HepG2 (cell line): Measurements from ENCODE around the gene GTSF1L. TPM values are rescaled to one million over a fixed set of nuclear protein-coding genes. Genes with fewer than 3 reads are reported as not detected.

ENCODE experiments used
- ATAC-seq: fragments of 200-7000 bp; cut with Tn5 transposase; 3 replicates; pipeline ENCODE4 v1.9.1; 2020; ENCODE audit warnings: mild to moderate bottlenecking, moderate library complexity
- BruUV-seq: library from RNA; stranded (reverse); fragments of 400-500 nt; replicated peaks from 2 replicates; lab custom pipeline; 2021; lab: Mats Ljungman, UMichigan
- CTCF ChIA-PET: fragments of 300-600 bp; formaldehyde crosslinking; extraction: SDS; loops from one replicate; lab custom pipeline; 2021; ENCODE audit warnings: low total read pairs, inconsistent platforms, low intra/inter-chr PET ratio; lab: Yijun Ruan, JAX
- POLR2A ChIA-PET: fragments of 350-600 bp; sonication (Branson Sonifier 250); formaldehyde crosslinking; loops from one replicate; lab custom pipeline; 2020; ENCODE audit warnings: antibody characterized with exemption, inconsistent platforms; lab: Yijun Ruan, JAX
- DNase-seq: peaks from one replicate; pipeline ENCODE4 v3.0.0-alpha.2; 2015; ENCODE audit warnings: low spot score
- FAIRE-seq: peaks from 3 replicates; lab custom pipeline; 2011; peaks lifted over from hg19 to GRCh38; lab: Jason Lieb, UNC
- H2AFZ ChIP-seq: one replicate; pipeline ENCODE4 v1.6.1; 2011; ENCODE audit warnings: low read length, inconsistent platforms
- H3K27ac ChIP-seq: fragments of 300-600 bp; 3 replicates; pipeline ENCODE4 v1.8.0; 2011; ENCODE audit warnings: mixed run types, mild to moderate bottlenecking, mixed read lengths, low read length, inconsistent platforms; ENCODE audit not compliant: insufficient read depth; ENCODE audit errors: extremely low read length
- H3K27me3 ChIP-seq, 2 experiments: fragments of 200-600 bp in 1 of 2; 2 replicates in 1 of 2; 3 replicates in 1 of 2; pipeline versions ENCODE4 v1.6.0 to v1.8.0; 2011; ENCODE audit warnings: low read length in 2 of 2, mild to moderate bottlenecking in 2 of 2, moderate library complexity in 2 of 2, inconsistent platforms in 1 of 2; ENCODE audit not compliant: insufficient read depth in 2 of 2, control insufficient read depth in 1 of 2
- H3K36me3 ChIP-seq, 2 experiments: fragments of 200-600 bp in 1 of 2; replicated peaks in 1 of 2; 2 replicates in 1 of 2; 3 replicates in 1 of 2; pipeline versions ENCODE4 v1.5.1 to v1.8.0; 2011; ENCODE audit warnings: low read length in 2 of 2, inconsistent platforms in 1 of 2; ENCODE audit not compliant: insufficient read depth in 2 of 2, control insufficient read depth in 1 of 2
- H3K4me1 ChIP-seq: 2 replicates; pipeline ENCODE4 v1.5.1; 2012; ENCODE audit warnings: low read length, inconsistent platforms; ENCODE audit not compliant: insufficient read depth
- H3K4me2 ChIP-seq: 2 replicates; pipeline ENCODE4 v1.6.0; 2011; ENCODE audit warnings: low read depth, low read length, inconsistent platforms
- H3K4me3 ChIP-seq, 3 experiments: fragments of 200-600 bp in 1 of 3; sonication (generic), shearing (Covaris generic) in 1 of 3; replicated peaks in 1 of 3; 2 replicates each; pipeline ENCODE4 v1.5.1; 2011 to 2016; ENCODE audit warnings: low read length in 3 of 3, inconsistent platforms in 2 of 3, low read depth in 2 of 3, mild to moderate bottlenecking in 2 of 3, control low read depth in 1 of 3, mixed read lengths in 1 of 3; ENCODE audit not compliant: insufficient read depth in 1 of 3
- H3K79me2 ChIP-seq: one replicate; pipeline ENCODE4 v1.6.1; 2011; ENCODE audit warnings: low read length, inconsistent platforms; ENCODE audit not compliant: insufficient read depth
- H3K9ac ChIP-seq: 2 replicates; pipeline ENCODE4 v1.6.0; 2011; ENCODE audit warnings: mild to moderate bottlenecking, low read depth, low read length, inconsistent platforms; ENCODE audit not compliant: insufficient read depth
- H3K9me3 ChIP-seq: 2 replicates; pipeline ENCODE4 v1.5.1; 2012; ENCODE audit warnings: mild to moderate bottlenecking, low read length
- H4K20me1 ChIP-seq: 2 replicates; pipeline ENCODE4 v1.6.0; 2011; ENCODE audit warnings: inconsistent platforms, mild to moderate bottlenecking, low read length, moderate library complexity; ENCODE audit not compliant: insufficient read depth
- SMYD3 ChIP-seq: sonication (generic); formaldehyde crosslinking; IDR thresholded peaks from 2 replicates; pipeline ENCODE4 v1.8.1; 2023; ENCODE audit warnings: mild to moderate bottlenecking, missing genetic modification reagents
- ZBTB33 ChIP-seq: sonication (generic); formaldehyde crosslinking; IDR thresholded peaks from 2 replicates; pipeline ENCODE4 v1.4.0; 2020; ENCODE audit warnings: missing genetic modification reagents
- ZNF234 ChIP-seq: sonication (generic); formaldehyde crosslinking; conservative IDR thresholded peaks from 2 replicates; pipeline ENCODE4 v1.5.1; 2020; ENCODE audit warnings: mild to moderate bottlenecking, missing genetic modification reagents
- WGBS: methylation state at CpG from one replicate; pipeline ENCODE4 v1.1.6; 2017; ENCODE audit warnings: low lambda C conversion rate; 5-methylcytosine and 5-hydroxymethylcytosine counted together
- in situ Hi-C: cut with HindIII; loops from 2 replicates; pipeline ENCODE4 v1.10.0; 2017; ENCODE audit warnings: low pct_unique_long_range_greater_than_20kb; ENCODE audit not compliant: extremely low pct_ligation_motif_present
- intact Hi-C: fragments of 100-400 bp; cut with micrococcal nuclease; formaldehyde crosslinking; loops from one replicate; pipeline ENCODE4 v1.10.0; 2022; ENCODE audit not compliant: unreplicated experiment
- polyA plus RNA-seq, 8 experiments: library from polyadenylated mRNA; depleted of rRNA in 3 of 8; stranded (reverse) in 7 of 8; unstranded in 1 of 8; fragments of >200 nt; fragmentation: Illumina TruSeq in 4 of 8; extraction: Trizol in 4 of 8; gene quantifications; 2 replicates each; pipeline versions ENCODE4 v1.2.1 to v1.2.3, GENCODE V29; 2011 to 2016; ENCODE audit warnings: low read depth in 4 of 8, missing spikeins in 1 of 8, mixed read lengths in 1 of 8; ENCODE audit not compliant: insufficient read depth in 1 of 8
- total RNA-seq, 5 experiments: library from RNA; depleted of rRNA; stranded (reverse); fragments of >200 nt; fragmentation: Illumina TruSeq; extraction: Trizol; gene quantifications; 2 replicates each; pipeline ENCODE4 v1.2.3, GENCODE V29; 2016; ENCODE audit warnings: low read depth in 1 of 5

The GTSF1L gene
- total and polyA plus RNA-seq, 2 of the 13 experiments (the other 11 are each of a cell fraction or from before 2014, with no cell fraction given), result not detected

GRCh38 chr20:43680981-43681380 is 45.8 kb downstream of the GTSF1L start (continued):
- no peak for TF ChIP-seq ZNF234 (CRISPR knock-in tag)
- TF ChIP-seq, all 625 proteins: peak for 0

GRCh38 chr20:43676368-43676767 is 50.4 kb downstream of the GTSF1L start:
- intact Hi-C loops, result no loop called here
- H3K4me1 ChIP-seq, result peaks cover 31% of the 10 kb centered on the region
- no TSS peak for BruUV-seq
- no peaks in the 10 kb centered on the region for H3K9me3 ChIP-seq
- H3K27ac ChIP-seq, result no peak overlapping the region
- FAIRE-seq (no peak), DNase-seq (no peak), ATAC-seq (no peak)
- H3K27me3 ChIP-seq, result no peaks in the 10 kb centered on the region
- no peak overlapping the region for H3K4me2 ChIP-seq
- ChIA-PET CTCF (no interaction called here), POLR2A (no interaction called here)
- no peak overlapping the region for H3K9ac ChIP-seq
- WGBS, result 91% methylated on average over 5 of the region's 5 CpGs
- no peak overlapping the region for H3K4me3 ChIP-seq
- no peaks in the 10 kb centered on the region for H4K20me1 ChIP-seq
- H3K79me2 ChIP-seq, result no peaks in the 10 kb centered on the region
- in situ Hi-C loops, result no loop called here
- no peak overlapping the region for H2AFZ ChIP-seq
- TF ChIP-seq ZBTB33 (peak; percentile 62; the same call in 1 of the 2 replicates), SMYD3 (CRISPR knock-in tag) (no peak)
- peaks cover 2 to 15% of the 10 kb centered on the region in 2 experiments; a peak in 4 of 5 replicates for H3K36me3 ChIP-seq

Other genes with a start within 250 kb of the GTSF1L start
- gene L3MBTL1, start 219.3 kb downstream of the GTSF1L start, total RNA-seq (2016; rRNA removed; fragmentation: Illumina TruSeq; extraction: Trizol), result 2.4 and 9.0 TPM in 2 replicates
- 17.8 and 23.8 TPM in 2 replicates for gene L3MBTL1, start 219.3 kb downstream of the GTSF1L start, polyA plus RNA-seq (2011; rRNA removed)
- 29.4 and 34.3 TPM in 2 replicates for gene SGK2, start 168.0 kb downstream of the GTSF1L start, total RNA-seq (2016; rRNA removed; fragmentation: Illumina TruSeq; extraction: Trizol)
- 6.2 and 12.6 TPM in 2 replicates for gene SGK2, start 168.0 kb downstream of the GTSF1L start, polyA plus RNA-seq (2011; rRNA removed)
- gene IFT52, start 136.1 kb downstream of the GTSF1L start, total RNA-seq (2016; rRNA removed; fragmentation: Illumina TruSeq; extraction: Trizol), result 64.0 and 80.6 TPM in 2 replicates
- 36.9 and 48.0 TPM in 2 replicates for gene IFT52, start 136.1 kb downstream of the GTSF1L start, polyA plus RNA-seq (2011; rRNA removed)
- gene MYBL2, start 59.9 kb downstream of the GTSF1L start, total RNA-seq (2016; rRNA removed; fragmentation: Illumina TruSeq; extraction: Trizol), result 66.2 and 76.9 TPM in 2 replicates
- gene MYBL2, start 59.9 kb downstream of the GTSF1L start, polyA plus RNA-seq (2011; rRNA removed), result 8.7 and 11.9 TPM in 2 replicates
- gene TOX2, start 187.8 kb upstream of the GTSF1L start, total RNA-seq (2016; rRNA removed; fragmentation: Illumina TruSeq; extraction: Trizol), result not detected in 2 replicates
- gene TOX2, start 187.8 kb upstream of the GTSF1L start, polyA plus RNA-seq (2011; rRNA removed), result not detected in 2 replicates